Stimulated activated CD8-positive, alpha-beta memory T cell treated with anti-CD3 and anti-CD28 coated beads, Interleukin-7, amount 100 ng/mL, for 48 hours (primary cell): ENCODE measurements around the gene MPST.
"Not testable (repeated sequence)": the region's sequence is repeated elsewhere in the genome, so short reads cannot be mapped to it uniquely, and the experiment has no call there.

Experiments used
- DNase-seq, 2 donors: peaks; one replicate each; pipeline ENCODE4 v3.0.0-alpha.2; 2020; ENCODE audit warnings: low read depth in 1 of 2; ENCODE audit errors: extremely low read depth in 1 of 2

The MPST gene

GRCh38 chr22:37059876-37060449, 40.4 kb downstream of the MPST start:
- peak in 1 of 2 donors; percentile 28 for DNase-seq

DNA sequence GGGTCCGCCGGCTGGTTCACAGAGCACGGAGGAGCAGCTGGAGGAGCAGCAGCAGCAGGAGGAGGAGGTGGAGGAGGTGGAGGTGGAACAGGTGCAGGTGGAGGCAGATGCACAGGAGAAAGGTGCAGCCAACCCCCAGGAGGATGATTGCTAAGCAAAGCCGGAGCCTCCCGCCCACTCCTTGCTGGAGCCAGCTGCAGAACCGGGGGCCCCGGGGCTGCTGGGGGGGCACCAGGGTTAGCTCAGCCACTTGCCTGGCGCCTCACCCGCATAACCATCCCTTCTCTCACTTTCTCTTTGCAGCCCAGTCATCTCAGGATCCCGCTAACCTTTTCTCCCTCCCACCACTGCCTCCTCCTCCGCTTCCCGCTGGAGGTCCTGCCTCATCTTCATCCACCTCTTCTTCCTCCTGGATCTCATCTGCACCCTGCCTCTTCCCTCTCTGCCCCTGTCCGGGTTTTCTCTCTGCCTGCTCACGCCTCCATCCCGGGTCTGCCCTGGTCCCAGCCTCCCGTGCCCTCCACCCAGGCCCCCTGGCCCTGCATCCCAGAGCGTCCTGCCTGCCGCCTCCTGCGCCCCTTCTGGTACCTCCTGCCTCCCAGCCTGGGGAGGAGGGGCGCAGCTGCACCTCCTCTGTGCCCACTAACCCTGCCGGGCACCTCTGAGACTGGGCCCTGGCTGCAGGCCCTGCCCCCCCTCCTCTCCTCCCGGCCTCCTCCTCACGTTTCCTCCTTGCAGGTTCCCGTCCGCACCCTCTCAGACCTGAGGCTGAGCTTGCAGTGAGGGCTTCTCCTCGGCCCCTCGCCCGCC, 41.5 kb downstream of the MPST start:
- DNase-seq = peak; percentile 58 to 79

- no peak for DNase-seq
Measured at GRCh38 chr22:37061611-37062375, 42.3 kb downstream of the MPST start.

- DNase-seq = peak in 1 of 2 donors; percentile 14
Measured at GRCh38 chr22:37062376-37062675, 42.8 kb downstream of the MPST start.

GRCh38 chr22:37062702-37063381, 43.3 kb downstream of the MPST start:
- DNase-seq = no peak

DNA sequence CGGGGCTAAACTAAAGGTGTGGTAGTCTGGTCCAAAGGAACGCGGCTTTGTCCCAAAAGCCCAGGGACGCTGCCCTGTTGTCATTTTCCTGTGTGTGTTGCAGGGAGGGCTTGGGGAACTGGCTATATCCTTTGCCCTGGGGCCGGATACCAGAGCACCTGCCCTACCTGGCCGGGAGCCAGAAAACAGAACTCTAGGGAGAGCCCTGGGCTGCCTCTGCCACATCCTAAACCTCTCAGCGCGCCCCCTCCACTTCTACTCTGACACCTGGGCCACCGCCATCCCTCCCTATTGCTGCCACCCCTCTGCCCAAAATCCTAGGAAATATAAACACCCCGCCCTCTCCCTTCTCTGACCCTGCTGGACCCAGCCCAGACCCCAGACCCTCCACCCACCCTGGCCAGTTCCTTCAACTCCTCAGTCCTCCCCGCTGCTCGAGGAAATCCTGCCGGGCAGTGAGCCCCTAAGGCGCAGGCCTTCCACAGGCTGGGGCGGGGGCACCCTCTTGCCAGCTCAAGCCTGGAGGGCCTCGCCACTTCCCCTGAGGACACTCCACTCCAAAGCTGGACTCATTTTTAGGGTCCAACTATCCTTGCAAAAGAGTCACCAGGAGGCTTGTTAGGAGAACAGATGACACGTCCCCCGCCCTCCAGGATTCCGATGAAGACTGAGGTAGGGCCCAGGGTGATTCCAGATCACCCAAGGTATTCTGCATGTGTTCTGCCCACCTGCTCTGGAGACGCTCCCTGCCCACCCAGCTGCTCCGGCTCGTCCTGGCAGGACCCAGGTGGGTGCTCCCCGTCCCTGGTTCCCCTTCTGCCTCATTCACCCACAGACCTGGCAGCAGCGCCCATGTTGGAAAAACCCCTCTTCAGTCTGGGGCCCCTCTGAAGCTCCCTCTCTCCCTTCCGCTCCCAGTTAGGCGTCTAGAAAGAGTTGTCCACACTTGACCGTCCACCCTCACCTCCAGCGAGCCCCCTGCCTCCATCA, 44.2 kb downstream of the MPST start:
- DNase-seq = no peak

- no peak for DNase-seq
Measured at GRCh38 chr22:37064553-37064952, 45.0 kb downstream of the MPST start.

DNA sequence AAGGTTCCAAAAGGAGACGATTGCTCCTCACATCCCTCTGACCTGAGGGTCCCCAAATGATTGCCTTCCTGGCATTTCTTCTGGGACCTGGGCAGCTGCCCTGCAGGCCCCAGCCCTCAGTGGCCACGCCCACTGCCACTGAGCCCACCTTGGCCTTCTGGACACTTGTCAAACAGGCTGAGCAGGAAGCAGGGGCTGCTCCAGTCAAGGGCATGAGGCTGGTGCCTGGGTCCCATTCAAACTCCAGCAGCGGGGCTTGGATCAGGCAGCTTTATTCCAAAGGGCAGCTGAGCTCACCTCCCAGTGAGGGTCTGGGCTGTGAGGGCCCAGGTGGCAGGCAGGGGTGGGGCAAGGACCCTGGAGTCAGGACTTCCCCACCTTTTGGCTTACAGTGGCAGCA, 45.6 kb downstream of the MPST start:
- DNase-seq = no peak

DNA sequence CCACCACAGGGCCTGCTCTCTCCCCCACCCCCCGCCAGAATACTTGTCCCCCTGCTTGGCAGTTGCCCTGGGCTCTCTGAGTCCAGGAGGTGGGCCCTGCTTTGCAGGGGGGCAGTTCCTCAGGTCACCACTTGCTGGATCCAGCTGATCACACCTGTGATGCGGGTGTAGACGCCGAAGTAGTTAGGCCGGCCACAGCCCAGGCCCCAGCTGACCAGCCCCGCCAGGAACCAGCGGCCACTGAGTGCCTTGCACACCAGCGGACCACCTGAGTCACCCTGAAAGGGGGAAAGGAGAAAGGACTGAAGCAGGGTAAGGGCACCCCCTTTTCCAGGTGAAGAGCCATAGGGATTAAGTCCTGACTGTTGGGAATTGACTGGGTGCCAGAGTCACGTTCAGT, 46.4 kb downstream of the MPST start:
- DNase-seq = no peak

- no peak for DNase-seq
Measured at GRCh38 chr22:37067428-37067827, 47.9 kb downstream of the MPST start.

- no peak for DNase-seq
Measured at GRCh38 chr22:37068859-37069258, 49.3 kb downstream of the MPST start.

GRCh38 chr22:37069319-37069718, 49.8 kb downstream of the MPST start:
- no peak for DNase-seq

DNA sequence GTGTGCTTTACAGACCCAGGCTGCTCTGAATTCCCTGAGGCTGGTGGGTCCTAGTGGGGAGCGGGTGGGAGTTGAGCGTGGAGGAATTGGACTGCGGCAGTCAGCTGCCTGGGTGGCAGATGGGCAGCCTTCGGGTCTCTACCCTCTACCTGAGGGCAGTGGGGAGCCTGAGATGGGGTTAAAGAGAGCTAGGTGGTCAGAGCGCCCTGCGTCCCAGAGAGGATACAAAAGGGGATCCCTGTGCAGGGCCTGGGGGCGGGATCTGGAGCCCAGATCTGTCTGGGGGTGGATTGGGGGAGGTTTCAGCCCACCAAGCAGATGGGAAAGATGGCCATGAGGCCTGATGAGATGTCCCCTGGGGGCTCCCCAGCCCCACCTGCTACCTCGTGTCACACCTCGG, 50.2 kb downstream of the MPST start:
- DNase-seq = no peak

DNA sequence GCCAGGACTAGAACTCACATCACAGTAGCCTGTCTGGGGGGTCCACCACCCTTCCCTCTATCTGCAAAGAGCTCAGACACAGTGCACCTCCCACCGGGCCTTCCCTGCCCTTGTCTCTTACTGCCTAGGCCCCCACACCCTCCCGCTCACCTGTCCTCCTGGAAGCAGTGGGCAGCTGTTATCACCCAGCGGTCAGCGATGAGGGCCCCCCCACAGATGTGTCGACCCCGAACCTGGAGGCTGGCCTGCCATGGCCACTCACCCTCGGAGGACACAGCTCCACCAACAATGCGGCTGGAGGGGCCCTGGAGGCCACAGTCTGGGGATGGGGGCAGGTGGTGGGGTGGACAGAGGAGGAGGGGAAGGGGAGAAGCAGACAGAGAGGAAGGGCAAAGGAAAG, 50.8 kb downstream of the MPST start:
- no peak for DNase-seq

GRCh38 chr22:37070744-37071143, 51.2 kb downstream of the MPST start:
- no peak for DNase-seq

- DNase-seq = not testable (repeated sequence)
Measured at GRCh38 chr22:37071850-37072592, 52.5 kb downstream of the MPST start.

- DNase-seq = no peak
Measured at GRCh38 chr22:37072673-37073072, 53.1 kb downstream of the MPST start.

- DNase-seq = no peak
Measured at GRCh38 chr22:37074537-37074936, 55.0 kb downstream of the MPST start.

DNA sequence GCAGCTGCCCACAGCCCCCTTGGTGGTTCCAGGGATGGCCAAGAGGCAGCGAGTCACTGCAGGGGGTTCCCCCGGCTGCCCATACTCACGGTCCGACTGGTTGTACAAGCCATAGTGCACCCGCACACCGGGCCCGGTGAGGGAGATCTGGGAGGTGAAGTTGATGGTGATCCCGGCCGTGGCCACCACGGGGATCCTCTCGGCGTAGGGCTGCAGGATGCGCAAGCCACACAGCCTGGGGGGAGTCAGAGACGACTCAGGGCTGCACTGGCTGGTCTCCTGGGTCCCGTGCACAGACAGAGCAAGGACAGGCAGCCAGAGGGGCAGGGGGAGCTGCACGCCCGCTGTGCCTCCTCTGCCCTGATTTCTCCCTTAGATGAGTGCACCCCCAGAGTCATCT, 55.5 kb downstream of the MPST start:
- DNase-seq = no peak
